NCI-H460 (cell line): ENCODE results near the gene ATF7IP2. TPM values are rescaled to one million over a fixed set of nuclear protein-coding genes. Genes with fewer than 3 reads are reported as not detected.

Experiments
- small RNA-seq, 2 experiments: library from RNA; depleted of rRNA; stranded (forward); fragments of <200 nt; gene quantifications; one replicate each; pipeline ENCODE3, GENCODE V24; 2014
- total RNA-seq: library from RNA; depleted of rRNA; stranded (reverse); fragments of >200 nt; shearing (Covaris generic); gene quantifications from 2 replicates; pipeline ENCODE4 v1.2.3, GENCODE V29; 2014; rRNA removed

ATF7IP2 gene
- total RNA-seq, 1 experiment from 2014 or later: 4.8 TPM

Small RNAs within 50 kb of the gene (small RNA-seq; reads per million reads assigned to genes)
- 0 reads per million in 2 experiments for gene RNU6-633P

Other genes starting within 250 kb of the ATF7IP2 start
- gene GRIN2A, start 203.6 kb upstream of the ATF7IP2 start, total RNA-seq: not detected in 2 replicates
- 13.7 and 14.6 TPM in 2 replicates for gene EMP2, start 194.5 kb downstream of the ATF7IP2 start, total RNA-seq